HG03469 (cell line): Measurements from ENCODE around the gene OPCML.

Experiments
- ATAC-seq: cut with Tn5 transposase; IDR thresholded peaks from one replicate; pipeline ENCODE4 v1.9.1; 2021; ENCODE audit warnings: mild to moderate bottlenecking, moderate library complexity, moderate number of reproducible peaks; ENCODE audit not compliant: unreplicated experiment

Gene OPCML

DNA sequence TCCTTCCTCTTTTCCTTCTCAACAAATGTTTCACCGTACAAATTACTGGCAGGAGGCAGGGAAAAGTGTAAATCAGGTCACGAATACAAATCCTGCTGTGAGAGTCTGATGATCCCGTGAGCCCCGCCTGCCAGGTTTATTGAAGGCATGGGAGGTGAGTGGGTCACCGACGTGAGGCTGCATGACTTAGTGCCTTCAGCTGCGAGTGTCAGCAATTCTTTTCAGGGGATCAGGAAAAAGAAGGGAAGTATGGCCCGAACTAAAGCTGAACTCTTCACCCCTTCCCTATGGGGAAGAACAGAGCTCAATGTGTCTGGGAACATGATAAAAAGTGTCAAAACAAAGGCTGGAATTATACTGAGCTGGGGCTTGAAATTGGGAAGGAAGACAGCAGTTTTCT lies 166.2 kb downstream of the OPCML start:
- ATAC-seq, result no peak

DNA sequence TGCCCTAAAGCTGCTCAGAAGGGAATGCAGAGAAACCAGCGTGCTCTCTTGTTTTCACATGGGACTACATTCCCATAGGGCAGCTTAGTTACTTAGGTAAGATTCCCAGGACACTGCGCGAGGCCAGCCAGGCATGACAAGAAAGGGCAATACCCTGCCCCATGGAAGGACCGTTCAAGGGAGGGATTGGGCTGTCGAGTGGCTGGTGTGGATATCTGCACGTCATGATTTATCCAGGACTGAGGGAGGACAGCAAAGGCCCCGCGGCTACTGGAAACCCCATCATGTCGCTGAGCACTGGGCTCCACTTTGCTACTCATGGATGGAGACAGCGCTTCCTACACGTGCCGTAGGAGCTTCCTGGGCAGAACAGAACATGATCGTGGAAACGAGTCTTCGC lies 169.4 kb downstream of the OPCML start:
- no peak for ATAC-seq

DNA sequence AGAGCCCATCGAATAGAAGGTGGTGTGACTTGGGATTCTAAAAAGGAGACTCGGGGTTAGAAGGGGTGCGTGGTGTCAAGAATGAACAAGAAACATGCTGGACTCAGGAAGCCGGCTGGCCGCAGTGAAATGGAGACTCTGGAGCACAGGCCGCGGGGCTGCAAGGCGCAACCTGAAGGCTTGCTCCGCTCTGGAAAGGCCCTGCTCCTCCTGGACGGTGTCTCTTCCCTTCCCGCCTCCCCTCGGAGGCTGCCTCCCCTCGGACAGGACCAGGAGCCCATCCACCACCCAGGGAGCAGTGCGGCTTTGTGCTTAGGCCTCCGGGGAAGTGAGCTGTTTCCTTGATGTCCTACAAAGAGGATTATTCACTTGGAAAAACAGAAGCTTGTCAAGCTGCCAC lies 170.1 kb downstream of the OPCML start:
- ATAC-seq, result no peak

DNA sequence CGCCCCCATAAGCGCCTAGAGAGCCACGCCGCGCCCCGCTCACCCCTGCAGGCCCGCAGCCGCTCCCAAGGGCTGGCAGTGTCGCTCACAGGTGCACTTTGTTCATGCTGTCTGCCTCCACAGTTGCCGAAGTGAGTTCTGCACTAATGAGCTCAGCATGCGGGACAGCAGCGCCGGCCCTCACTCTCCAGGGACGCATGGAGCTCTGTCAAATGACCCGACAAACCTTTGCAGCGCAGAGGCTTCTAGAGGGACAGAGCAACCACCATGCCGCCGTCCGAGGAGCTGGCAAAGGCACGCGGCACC lies 170.7 kb downstream of the OPCML start:
- no peak for ATAC-seq

DNA sequence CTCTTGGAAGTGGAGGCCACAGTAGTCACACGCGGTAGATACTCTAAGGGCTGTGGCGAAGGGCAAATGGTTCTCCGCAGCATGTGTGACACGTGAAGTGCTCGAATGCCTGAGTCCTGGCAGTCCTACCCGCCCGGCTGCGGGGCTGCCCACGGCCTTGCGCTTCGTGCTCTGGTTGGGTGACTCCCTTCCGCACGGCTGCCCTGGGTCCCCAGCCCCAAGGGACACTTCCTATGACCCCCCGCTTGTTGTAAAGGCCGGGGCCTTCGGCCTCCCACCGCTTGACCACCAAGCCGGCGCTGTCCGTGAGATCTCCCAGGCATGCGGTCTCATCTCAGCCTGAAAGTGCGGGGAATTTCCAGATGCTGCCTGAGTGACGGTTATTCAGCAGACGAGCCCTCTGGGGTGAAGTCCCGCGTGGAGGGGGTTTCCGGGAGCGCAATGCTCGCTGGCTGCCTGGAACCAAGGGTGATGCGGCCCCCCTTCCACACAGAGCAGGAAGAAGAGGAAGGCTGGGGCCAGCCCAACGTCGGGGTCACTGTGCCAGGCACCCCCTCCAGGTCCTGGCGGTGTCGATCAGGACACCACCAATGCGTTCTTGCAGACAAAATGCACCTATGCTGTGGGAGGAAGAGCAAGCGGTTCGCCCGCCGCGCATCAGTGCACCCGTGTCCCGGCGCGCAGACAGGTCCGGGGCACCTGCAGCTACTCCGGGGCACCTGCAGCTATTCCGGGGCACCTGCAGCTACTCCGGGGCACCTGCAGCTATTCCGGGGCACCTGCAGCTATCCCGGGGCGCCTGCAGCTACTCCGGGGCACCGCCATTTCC lies 171.2 kb downstream of the OPCML start:
- no peak for ATAC-seq

DNA sequence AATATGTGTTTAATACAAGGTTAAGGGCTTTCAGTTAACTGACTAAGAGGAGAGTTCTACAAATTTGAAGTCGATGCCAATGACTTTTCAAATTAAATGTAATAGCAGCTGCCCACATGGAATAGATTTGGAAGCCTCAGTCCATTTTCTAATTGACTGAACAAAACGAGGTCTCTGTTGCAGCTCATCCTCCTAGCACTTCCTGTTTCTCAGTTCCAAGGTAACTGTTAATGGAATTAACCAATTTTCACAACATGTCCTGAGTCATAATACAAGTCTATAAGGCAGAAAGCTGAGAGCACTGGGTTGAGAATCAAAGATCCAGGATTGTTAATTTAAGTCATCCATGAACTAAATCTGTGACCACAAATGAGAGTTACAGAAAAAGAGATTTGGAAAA lies 177.2 kb downstream of the OPCML start:
- no peak for ATAC-seq

DNA sequence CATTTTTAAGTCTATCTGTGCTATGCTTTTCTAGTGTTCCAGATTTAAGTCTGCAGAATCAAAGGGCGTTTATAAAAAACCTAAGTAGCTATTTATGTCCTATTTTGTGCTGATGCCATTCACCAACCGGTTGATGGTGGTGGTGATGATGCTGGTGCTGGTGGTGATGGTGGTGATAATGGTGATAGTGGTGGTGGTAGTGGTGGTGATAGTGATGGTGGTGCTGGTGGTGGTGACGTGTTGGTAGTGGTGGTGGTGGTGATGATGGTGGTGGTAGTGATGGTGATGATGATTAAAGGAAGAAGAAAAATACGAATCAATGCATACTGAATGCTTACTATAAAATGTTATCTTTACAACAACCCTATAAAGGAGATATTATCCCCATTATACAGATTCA lies 178.2 kb downstream of the OPCML start:
- ATAC-seq, result no peak

DNA sequence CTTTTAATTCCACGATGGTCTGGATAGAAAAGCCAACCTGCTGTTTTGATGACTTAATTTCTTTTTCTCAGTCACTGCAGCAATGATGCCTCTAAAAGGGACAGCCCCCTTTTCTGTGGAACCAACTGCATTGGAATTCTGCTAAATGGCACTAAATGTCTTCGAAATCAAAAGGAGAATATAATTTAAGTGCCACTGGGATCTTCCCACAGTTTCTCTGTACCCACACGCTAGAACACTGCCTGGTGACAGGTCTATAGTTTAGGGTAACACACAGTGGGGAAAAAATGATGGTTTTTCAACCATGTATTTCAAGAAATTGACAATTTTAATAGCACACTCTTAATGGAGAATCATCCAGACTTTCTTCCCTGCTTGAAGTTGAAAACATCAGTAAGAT lies 182.3 kb downstream of the OPCML start:
- ATAC-seq, result no peak

DNA sequence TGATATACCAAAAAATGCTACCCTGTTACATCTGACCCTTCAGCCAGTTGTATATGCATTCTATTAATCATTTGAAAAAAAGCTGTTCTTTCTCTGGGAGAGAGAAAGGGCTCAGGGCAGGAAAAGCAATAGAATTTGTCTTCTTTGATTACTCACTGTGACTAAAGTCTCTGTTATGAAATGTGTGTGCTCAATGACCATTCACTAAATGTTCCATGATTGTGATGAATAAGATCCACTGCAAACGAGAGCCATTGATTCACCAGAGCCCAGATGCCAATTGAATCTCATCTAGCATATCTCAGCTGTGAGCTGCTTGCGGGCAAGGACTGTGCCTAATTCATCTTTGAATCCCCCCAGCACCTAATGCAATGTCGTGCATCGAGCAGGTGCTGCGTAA lies 184.3 kb downstream of the OPCML start:
- ATAC-seq, result no peak

DNA sequence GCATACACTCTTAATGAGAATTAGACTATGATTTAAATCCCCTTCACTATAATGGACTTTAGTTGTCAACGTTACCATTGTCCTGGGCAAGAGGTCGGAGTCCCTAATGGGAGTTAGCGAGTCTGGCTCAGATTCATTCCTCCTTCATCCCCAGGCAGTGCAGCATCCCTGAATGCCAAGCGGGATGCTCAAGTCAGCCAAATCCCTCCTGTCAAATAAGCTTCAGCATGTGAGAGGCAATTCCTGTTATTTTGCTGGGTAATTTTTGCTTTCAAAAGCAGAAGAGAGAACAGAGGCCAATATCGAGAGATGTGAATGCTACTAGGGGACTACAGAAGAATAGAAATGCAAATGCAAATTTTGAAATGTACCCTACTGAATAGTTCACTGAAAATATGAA lies 186.2 kb downstream of the OPCML start:
- ATAC-seq, result no peak

DNA sequence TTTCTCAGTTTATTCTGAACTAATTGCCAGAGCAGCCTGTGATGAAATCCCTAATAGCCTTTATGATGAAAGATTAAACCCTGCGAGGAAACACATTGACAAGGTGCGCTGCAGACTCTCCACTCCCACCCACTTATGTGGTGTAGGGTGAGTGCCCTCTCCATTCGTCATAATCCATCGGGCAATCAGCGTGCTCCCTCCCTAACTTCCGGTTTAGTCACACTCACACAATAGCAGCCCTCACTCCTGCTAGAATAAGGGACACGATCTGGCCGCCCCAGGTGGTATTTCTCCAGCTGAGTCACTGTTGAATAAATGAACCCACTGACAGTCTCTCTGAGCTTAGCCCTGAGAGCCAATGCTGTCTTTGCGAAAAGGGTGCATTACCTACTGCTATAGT lies 188.3 kb downstream of the OPCML start:
- no peak for ATAC-seq

DNA sequence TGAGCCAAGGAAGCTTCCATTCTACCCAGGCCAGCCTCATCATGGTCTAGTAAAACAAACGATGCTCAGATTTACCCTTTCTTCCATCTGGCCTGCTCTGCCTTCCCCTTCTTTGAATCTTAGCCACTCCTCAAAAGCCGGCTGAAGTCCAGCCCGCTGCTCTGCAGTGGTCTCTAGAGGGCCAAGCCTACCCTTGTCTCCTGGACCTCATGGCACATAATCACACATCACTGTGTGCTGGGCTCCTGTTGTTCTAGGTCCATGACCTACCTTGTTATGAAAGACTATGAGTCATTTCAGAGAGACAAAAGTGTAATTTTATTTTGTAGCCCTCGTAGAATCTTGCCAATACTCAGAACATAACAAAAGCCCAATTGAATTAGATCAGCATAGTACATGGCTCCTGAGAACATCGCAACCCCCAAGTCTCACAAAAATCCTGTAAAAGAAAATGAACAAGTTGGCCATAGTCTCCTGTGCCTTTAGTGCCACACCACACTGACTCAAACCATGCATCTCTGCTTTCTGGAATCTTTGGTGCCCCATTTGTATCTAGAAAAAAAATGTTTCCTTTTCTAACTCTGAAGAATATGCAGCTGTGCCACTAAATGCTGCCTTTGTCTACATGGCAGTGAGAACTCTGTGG lies 192.7 kb downstream of the OPCML start:
- ATAC-seq, result no peak

DNA sequence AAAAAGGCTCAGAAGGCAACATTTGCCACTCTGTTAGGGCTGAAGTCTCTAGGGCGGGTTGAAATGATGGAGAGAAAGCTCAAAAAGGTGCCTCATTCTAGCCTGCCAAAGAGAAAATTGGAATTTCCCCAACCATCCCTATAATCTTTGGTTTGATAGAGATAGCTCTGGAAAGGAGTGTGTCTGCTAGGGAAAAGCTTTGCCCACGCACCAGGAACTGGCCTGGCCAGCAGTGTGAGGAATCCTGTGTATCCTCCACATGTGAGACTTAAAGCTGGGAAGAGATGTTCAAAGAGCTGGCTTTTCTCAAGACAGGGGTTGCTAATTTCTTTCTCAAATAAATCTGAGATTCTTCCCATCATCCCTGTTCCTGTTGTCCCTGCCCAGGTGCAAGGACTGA lies 193.7 kb downstream of the OPCML start:
- ATAC-seq, result no peak

DNA sequence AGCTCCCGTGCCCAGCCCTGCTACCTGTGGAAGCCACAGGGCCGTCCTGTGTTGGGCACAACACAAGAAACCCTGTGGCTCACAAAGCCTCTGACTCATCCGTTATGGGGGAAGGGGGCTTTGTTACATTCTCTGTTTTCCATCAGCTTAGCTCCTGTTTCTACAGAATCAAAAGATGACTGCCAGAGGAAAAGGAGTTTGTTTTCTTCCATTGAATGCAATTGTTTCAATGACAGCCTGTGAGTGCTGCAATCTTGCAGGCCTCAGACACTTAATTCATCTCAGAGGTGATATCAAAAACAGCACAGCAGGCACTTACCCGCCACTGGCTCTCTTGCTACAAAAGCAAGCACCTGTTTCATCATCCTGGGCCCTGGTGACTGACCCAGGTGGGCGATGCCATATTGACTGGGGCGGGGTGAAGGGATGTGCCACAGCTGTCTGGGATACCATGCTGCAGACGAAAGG lies 194.3 kb downstream of the OPCML start:
- no peak for ATAC-seq

DNA sequence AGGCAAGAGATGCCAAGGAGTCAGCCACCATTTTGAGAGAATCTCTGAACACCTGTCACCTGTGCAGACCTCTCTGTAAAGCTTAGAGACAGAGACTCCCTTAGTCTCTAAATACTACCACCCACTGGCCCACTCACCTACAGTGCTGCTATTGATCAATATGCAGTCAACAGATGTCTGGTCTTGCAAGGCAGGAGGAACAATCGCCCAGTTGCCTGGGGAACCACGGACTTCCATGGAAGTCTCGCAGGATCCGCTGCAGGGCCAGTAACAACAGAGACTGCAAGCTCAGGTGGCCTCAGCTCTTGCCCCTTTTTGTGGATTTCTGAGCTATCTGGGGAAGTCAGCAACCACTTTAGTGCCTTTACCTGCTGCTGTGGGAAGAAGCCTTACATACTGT lies 195.1 kb downstream of the OPCML start:
- no peak for ATAC-seq

DNA sequence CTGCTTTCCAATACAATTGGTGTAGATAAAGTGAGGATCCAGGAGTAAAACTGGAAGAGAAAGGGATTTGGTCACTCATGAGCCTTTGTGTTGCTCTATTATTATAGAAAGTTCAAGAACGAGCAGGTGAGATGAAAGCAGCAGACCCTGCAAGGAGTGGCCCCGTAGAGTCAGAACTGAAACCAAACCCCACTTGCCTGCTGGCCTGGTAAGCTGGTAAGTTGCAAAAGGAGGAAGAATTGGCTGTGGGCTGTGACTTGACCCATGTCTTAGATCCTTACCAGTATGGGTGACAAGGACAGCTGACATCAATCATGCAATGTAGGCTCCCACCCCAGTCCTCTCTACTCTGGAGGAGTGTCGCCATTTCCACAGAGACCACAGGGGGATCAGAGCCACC lies 201.3 kb downstream of the OPCML start:
- ATAC-seq, result no peak

DNA sequence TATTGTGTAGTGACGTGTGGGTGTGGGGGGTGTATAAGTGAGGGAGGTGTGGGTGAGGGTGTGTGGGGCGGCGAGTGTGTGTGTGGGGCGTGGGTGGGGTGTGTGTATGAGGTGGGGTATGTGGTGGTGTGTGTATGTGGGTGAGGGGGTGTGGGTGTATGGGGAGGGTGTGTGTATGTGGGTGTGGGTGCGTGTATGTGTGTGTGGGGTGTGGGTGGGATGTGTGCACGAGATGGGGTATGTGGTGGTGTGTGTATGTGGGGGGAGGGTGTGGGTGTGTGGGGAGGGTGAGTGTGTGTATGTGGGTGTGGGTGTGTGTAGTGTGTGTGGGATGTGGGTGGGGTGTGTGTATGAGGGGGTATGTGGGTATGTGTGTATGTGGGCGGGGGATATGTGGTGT lies 205.5 kb downstream of the OPCML start:
- ATAC-seq, result no peak

DNA sequence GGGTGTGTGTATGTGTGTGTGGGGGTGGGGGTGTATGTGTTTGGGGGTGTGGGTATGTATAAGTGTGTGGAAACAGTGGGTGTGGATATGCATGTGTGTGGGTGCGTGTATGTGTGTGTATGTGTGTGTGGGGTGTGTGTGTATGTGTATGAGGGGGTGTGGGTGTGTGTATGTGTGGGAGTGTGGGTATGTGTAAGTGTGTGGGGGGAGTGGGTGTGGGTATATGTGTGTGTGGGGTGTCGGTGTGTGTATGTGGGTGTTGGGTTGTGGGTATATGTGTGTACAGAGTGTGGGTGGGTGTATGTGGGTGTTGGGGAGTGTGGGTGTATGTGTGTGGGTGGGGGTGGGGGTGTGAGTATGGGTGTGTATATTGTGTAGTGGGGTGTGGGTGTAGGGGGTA lies 206.0 kb downstream of the OPCML start:
- ATAC-seq, result no peak

DNA sequence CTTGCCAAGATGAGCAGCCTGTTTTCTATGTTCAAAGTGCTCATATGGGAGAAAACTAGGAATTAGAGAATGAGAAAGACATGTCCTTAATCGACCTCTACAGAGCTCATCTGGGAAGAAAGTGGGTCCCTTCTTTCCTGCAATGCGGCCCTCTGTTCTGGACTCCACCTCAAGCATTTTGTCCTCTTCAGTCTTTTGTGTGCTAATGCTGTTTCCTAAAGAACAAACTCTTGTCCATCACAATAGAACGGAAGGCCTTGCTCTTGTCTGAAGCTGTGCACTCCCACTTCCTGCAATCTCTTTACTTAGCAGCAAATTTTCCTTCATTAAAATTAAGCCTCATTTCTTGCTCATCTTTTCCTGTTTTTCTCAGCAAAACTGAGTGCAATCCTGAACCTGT lies 206.6 kb downstream of the OPCML start:
- ATAC-seq, result no peak

DNA sequence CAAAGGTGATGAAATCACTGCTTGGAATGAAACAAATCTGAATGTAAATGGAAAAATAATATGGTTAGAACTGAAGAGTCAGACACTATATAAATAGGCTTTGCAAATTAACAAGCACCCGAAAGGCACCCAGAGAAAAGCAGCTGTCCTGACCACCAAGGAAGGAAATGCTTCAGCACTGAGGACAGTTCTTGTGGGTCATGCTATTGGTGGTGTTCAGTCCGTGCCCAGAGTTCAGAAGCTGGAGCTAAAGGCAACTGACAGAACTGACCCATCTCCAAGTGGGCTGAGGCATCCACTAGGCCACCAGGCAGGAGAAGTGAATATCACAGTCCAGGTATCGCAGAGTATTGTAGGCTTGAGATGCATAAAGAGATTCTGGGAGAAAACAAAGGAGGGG lies 208.9 kb downstream of the OPCML start:
- no peak for ATAC-seq

DNA sequence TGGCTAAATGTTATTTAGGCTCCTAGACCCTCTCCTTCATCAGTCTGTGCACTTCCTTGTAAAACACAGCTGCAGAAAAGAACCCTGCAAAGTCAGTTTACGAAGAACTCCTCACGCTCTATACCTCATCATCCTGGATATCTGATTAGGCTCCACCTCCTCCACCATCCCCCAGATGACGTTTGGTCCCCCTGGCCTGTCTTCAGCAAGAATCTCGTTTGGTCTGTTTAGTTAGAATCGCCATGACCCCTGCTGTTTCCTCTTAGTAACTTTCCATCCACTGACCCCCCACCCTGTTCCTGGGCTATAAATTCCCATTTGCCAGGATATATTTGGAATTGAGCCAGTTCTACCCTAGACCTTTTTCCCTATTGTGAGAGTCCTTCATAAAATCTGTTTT lies 214.1 kb downstream of the OPCML start:
- no peak for ATAC-seq

DNA sequence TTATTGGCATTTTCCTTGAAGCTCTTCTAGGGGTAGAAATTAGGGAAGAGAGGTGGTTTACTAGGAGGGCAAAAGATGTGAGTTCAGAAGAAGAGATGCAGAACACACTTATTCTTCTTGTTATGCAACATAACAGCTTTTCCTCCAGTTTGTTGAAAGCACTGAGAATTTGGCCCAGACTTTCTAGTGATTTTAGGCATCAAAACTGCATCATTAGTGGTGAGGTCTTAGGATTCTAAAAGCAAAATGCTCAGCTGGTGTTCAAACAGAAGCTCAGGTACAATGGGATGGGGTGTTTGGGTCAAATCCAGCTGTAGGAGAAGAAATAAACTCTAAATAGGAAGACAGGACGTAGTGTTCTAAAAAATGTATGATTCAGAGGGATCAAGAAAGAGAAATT lies 221.1 kb downstream of the OPCML start:
- ATAC-seq, result no peak

DNA sequence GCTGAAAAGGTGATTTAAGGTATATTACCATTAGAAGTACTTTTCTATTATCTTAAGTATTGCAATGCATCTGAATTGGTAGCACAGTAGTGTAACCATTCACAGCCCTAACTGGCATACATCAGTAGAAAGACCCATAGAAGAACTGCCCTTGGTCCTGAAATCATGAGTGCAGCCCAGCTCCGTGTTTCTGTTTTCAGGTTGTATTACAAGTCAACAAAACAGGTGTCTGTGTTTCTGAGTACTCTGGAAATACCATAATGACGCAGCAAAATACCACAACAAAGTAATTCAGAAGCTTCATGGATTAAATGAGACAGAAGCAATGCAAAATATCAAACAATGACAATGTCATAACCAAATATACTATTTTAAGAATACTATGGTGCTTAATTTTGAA lies 226.3 kb downstream of the OPCML start:
- no peak for ATAC-seq
